Immature natural killer cell (primary cell): ENCODE data around the gene BTNL2. TPM values are rescaled to one million over a fixed set of nuclear protein-coding genes. Genes with fewer than 3 reads are reported as not detected.
"Not testable (repeated sequence)": the region's sequence is repeated elsewhere in the genome, so short reads cannot be mapped to it uniquely, and the experiment has no call there.

Experiments used
- DNase-seq, 3 donors: peaks; one replicate each; pipeline ENCODE4 v3.0.0; 2022; ENCODE audit warnings: mixed read lengths in 1 of 3
- H3K27ac Mint-ChIP-seq, 6 donors: one replicate each; pipeline ENCODE4 v1.8.0; 2020; ENCODE audit warnings: mixed read lengths in 6 of 6, mild to moderate bottlenecking in 5 of 6, inconsistent platforms in 4 of 6, moderate library complexity in 3 of 6
- H3K27me3 Mint-ChIP-seq, 3 donors: one replicate each; pipeline ENCODE4 v1.8.0; 2020 to 2021; ENCODE audit warnings: low read depth in 3 of 3, mild to moderate bottlenecking in 3 of 3, mixed read lengths in 3 of 3, moderate library complexity in 3 of 3, inconsistent platforms in 1 of 3
- H3K36me3 Mint-ChIP-seq, 3 donors: one replicate each; pipeline ENCODE4 v1.8.0; 2020; ENCODE audit warnings: mixed read lengths in 3 of 3, inconsistent platforms in 2 of 3, mild to moderate bottlenecking in 2 of 3
- H3K4me1 Mint-ChIP-seq, 2 donors: one replicate each; pipeline ENCODE4 v1.8.0; 2020; ENCODE audit warnings: inconsistent platforms in 2 of 2, mild to moderate bottlenecking in 2 of 2, mixed read lengths in 2 of 2, moderate library complexity in 1 of 2
- H3K4me3 Mint-ChIP-seq, 5 donors: one replicate each; pipeline ENCODE4 v1.8.0; 2020; ENCODE audit warnings: mild to moderate bottlenecking in 5 of 5, mixed read lengths in 5 of 5, inconsistent platforms in 3 of 5, moderate library complexity in 3 of 5
- H3K9me3 Mint-ChIP-seq, 6 donors: one replicate each; pipeline ENCODE4 v1.8.0; 2020; ENCODE audit warnings: mild to moderate bottlenecking in 6 of 6, mixed read lengths in 6 of 6, inconsistent platforms in 4 of 6, moderate library complexity in 3 of 6
- polyA plus RNA-seq, 3 donors: library from polyadenylated mRNA; unstranded; fragments of 300-500 nt; fragmentation: Illumina TruSeq; gene quantifications; one replicate each; pipeline ENCODE4 v1.2.3, GENCODE V29; 2021

Gene BTNL2
- polyA plus RNA-seq, 3 donors from 2014 or later, result not detected

GRCh38 chr6:32371229-32371628, 35.8 kb downstream of the BTNL2 start:
- Mint-ChIP-seq H3K9me3 (no peaks in the 10 kb centered on the region), H3K4me1 (no peaks in the 10 kb centered on the region), H3K27ac (no peak overlapping the region), H3K36me3 (no peaks in the 10 kb centered on the region), H3K27me3 (peaks cover 2 to 11% (median 6%) of the 10 kb centered on the region in 3 donors), H3K4me3 (no peak overlapping the region)
- DNase-seq, result no peak

DNA sequence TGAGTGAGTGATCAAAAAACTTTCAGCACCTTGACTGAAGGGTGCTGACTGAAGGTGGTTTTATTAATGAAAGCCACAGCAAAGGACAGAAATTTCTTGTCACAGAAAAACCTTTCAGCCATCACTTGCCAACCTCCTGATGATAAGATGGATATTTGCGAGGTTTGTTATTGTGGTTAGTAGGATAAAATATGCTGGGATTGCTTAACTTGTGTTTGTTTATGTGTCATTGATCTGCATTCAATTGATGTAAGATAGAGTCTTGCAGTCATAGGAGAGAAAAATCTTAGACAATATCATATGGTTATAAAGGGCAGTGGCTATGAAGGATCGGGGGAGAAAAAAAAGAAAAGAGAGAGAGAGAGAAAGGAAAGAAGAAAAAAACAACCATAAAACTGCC, 36.5 kb downstream of the BTNL2 start:
- no peak for DNase-seq
- H3K36me3 Mint-ChIP-seq, result no peaks in the 10 kb centered on the region
- no peak overlapping the region for H3K27ac Mint-ChIP-seq
- H3K4me1 Mint-ChIP-seq, result no peaks in the 10 kb centered on the region
- H3K9me3 Mint-ChIP-seq, result no peaks in the 10 kb centered on the region
- H3K4me3 Mint-ChIP-seq, result no peak overlapping the region
- H3K27me3 Mint-ChIP-seq, result peaks cover 2 to 10% (median 6%) of the 10 kb centered on the region in 3 donors

DNA sequence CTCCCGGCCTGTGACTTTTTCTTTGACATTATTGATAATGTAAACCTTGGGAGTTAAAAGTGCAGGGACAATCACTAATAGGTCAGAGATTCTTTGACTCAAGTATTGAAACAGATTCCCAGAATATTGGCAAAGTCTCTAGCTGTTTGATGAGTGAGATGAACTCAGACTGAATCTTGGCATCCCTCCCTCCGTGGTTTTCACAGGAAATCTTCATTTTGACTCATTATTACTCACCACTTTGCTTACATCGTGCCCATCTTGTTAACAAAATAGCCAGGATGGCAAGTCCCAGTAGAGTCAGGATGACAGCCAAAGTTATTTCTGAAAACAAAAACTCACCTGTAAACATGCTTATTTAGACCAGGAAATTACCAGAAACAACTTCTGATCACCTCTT, 37.3 kb downstream of the BTNL2 start:
- Mint-ChIP-seq H3K27ac (no peak overlapping the region), H3K9me3 (no peaks in the 10 kb centered on the region), H3K36me3 (no peaks in the 10 kb centered on the region), H3K4me3 (no peak overlapping the region), H3K4me1 (no peaks in the 10 kb centered on the region), H3K27me3 (peaks cover 2 to 11% (median 6%) of the 10 kb centered on the region in 3 donors)
- no peak for DNase-seq

- DNase-seq, result no peak
- no peak overlapping the region for H3K4me3 Mint-ChIP-seq
- no peaks in the 10 kb centered on the region for H3K36me3 Mint-ChIP-seq
- H3K27ac Mint-ChIP-seq, result no peak overlapping the region
- H3K4me1 Mint-ChIP-seq, result no peaks in the 10 kb centered on the region
- peaks cover 2 to 11% (median 6%) of the 10 kb centered on the region in 3 donors for H3K27me3 Mint-ChIP-seq
- no peaks in the 10 kb centered on the region for H3K9me3 Mint-ChIP-seq
Measured at GRCh38 chr6:32367644-32368043, 39.3 kb downstream of the BTNL2 start.

DNA sequence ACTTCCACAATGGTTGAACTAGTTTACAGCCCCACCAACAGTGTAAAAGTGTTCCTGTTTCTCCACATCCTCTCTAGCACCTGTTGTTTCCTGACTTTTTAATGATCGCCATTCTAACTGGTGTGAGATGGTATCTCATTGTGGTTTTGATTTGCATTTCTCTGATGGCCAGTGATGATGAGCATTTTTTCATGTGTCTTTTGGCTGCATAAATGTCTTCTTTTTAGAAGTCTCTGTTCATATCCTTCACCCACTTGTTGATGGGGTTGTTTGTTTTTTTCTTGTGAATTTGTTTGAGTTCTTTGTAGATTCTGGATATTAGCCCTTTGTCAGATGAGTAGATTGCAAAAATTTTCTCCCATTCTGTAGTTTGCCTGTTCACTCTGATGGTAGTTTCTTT, 47.8 kb downstream of the BTNL2 start:
- H3K36me3 Mint-ChIP-seq, H3K4me1 Mint-ChIP-seq, H3K9me3 Mint-ChIP-seq, H3K27ac Mint-ChIP-seq, DNase-seq, H3K4me3 Mint-ChIP-seq, H3K27me3 Mint-ChIP-seq: not testable (repeated sequence)

DNA sequence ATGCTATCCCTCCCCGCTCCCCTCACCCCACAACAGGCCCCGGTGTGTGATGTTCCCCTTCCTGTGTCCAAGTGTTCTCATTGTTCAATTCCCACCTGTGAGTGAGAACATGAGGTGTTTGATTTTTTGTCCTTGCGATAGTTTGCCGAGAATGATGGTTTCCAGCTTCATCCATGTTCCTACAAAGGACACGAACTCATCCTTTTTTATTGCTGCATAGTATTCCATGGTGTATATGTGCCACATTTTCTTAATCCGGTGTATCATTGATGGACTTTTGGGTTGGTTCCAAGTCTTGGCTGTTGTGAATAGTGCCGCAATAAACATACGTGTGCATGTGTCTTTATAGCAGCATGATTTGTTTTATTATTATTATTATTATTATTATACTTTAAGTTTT, 48.4 kb downstream of the BTNL2 start:
- not testable (repeated sequence) for H3K27ac Mint-ChIP-seq, H3K4me3 Mint-ChIP-seq, H3K9me3 Mint-ChIP-seq, H3K27me3 Mint-ChIP-seq, H3K36me3 Mint-ChIP-seq, DNase-seq, H3K4me1 Mint-ChIP-seq

DNA sequence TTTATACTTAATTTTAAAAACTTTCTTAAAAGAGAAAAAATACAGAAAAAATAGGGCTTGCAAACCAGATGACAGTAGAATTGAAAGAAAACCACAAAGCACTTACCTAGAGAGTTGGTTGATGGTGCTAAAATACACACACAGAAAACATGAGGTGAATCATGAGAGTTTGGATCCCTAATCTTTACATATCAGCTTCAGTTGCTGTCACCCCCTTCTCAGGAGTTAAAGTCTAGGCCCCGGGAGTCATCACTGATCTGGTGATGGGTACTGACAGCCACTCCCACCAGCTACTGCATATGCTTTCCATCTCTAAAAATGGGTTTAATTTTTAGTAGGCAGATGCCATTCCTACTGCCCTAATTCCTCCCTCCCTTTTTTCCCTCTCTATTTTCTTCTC, 52.0 kb downstream of the BTNL2 start:
- no peaks in the 10 kb centered on the region for H3K36me3 Mint-ChIP-seq

GRCh38 chr6:32353348-32353747, 53.6 kb downstream of the BTNL2 start:
- no peaks in the 10 kb centered on the region for H3K4me1 Mint-ChIP-seq
- H3K27ac Mint-ChIP-seq, result no peak overlapping the region
- DNase-seq, result no peak
- H3K9me3 Mint-ChIP-seq, result no peaks in the 10 kb centered on the region
- H3K36me3 Mint-ChIP-seq, result no peaks in the 10 kb centered on the region
- no peak overlapping the region for H3K4me3 Mint-ChIP-seq
- H3K27me3 Mint-ChIP-seq, result peaks cover 0 to 3% (median 0%) of the 10 kb centered on the region in 3 donors

More for the DNA sequence above, 52.0 kb downstream of the BTNL2 start:
- Mint-ChIP-seq H3K4me3 (no peak overlapping the region), H3K9me3 (no peaks in the 10 kb centered on the region), H3K4me1 (no peaks in the 10 kb centered on the region), H3K27ac (no peak overlapping the region), H3K27me3 (peaks cover 0 to 2% (median 0%) of the 10 kb centered on the region in 3 donors)
- no peak for DNase-seq

Other genes starting within 250 kb of the BTNL2 start
- not detected for gene EGFL8, start 242.6 kb downstream of the BTNL2 start, polyA plus RNA-seq
- 10 to 100 TPM; 14.9 to 24.3 (median 17.2) TPM for gene AGPAT1, start 231.1 kb downstream of the BTNL2 start, polyA plus RNA-seq
- gene RNF5, start 228.8 kb downstream of the BTNL2 start, polyA plus RNA-seq, result 100 to 1,000 TPM; 126 to 190 (median 165) TPM
- gene AGER, start 222.9 kb downstream of the BTNL2 start, polyA plus RNA-seq, result under 1 TPM in 2 of 3 donors, not detected in 1; 0.25 to 0.57 TPM
- gene PBX2, start 217.0 kb downstream of the BTNL2 start, polyA plus RNA-seq, result 1 to 10 TPM in 2 of 3 donors, under 1 TPM in 1; 0.31 to 2.4 (median 1.6) TPM
- gene GPSM3, start 214.5 kb downstream of the BTNL2 start, polyA plus RNA-seq, result 100 to 1,000 TPM in 1 of 3 donors, 10 to 100 TPM in 2; 82.2 to 123 (median 84.5) TPM
- 1 to 10 TPM in 2 of 3 donors, under 1 TPM in 1; 0.15 to 1.4 (median 1.2) TPM for gene NOTCH4, start 183.1 kb downstream of the BTNL2 start, polyA plus RNA-seq
- not detected for gene TSBP1, start 35.3 kb downstream of the BTNL2 start, polyA plus RNA-seq
- 100 to 1,000 TPM; 103 to 884 (median 621) TPM for gene HLA-DRA, start 32.7 kb upstream of the BTNL2 start, polyA plus RNA-seq
- 100 to 1,000 TPM in 1 of 3 donors, 10 to 100 TPM in 1, 1 to 10 TPM in 1; 3.0 to 171 (median 16.0) TPM for gene HLA-DRB5, start 123.1 kb upstream of the BTNL2 start, polyA plus RNA-seq
- gene HLA-DRB1, start 182.7 kb upstream of the BTNL2 start, polyA plus RNA-seq, result 100 to 1,000 TPM in 2 of 3 donors, 10 to 100 TPM in 1; 45.8 to 435 (median 268) TPM
- 10 to 100 TPM in 2 of 3 donors, 1 to 10 TPM in 1; 1.8 to 53.1 (median 10.3) TPM for gene HLA-DQA1, start 230.2 kb upstream of the BTNL2 start, polyA plus RNA-seq